ENCODE measurements around the gene TMEM145. TPM values are rescaled to one million over a fixed set of nuclear protein-coding genes. Genes with fewer than 3 reads are reported as not detected.

TMEM145 gene
- total and polyA plus RNA-seq, 9 of the 15 experiments (the other 6 are each of a cell fraction or from before 2014, with no cell fraction given) = 0.80 to 5.5 (median 1.9) TPM; not detected in 3

DNA sequence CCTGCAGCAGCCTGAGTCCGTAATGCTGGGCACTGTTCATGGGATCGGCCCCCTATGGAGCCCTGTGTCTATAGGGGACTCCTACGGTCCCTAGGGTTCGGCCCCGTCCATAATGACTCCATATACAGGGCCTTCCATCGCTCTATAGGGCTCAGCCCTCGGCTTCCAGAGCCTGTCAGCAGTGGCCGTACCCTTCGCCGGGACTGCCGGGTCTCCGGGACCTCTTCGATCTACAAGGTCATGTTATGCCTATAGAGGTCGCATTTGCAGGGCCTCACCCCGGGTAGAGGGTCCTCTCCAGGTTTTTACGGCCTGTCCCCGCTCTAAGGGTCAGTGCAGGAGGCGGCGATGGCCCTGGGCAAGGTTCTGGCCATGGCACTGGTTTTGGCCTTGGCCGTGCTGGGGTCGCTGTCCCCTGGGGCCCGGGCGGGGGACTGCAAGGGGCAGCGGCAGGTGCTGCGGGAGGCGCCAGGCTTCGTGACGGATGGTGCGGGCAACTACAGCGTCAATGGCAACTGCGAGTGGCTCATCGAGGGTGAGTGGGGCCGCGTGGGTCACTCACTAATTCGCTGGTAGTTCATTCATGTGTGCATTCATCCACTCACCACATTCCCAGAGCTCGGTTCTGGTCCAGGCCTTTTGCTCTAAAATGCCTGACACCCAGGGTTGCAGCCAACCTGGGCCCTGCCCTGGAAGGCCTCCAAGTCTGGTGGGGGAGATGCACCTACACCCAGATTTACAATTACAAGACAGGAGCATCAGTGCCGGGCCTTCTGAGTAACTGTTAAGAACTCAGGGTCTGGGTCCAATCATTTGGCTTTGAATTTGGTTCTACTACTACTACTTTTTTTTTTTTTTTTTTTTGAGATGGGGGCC is 13.0 kb downstream of the TMEM145 start (continued):
- TF ChIP-seq ZNF766 (CRISPR knock-in tag; conservative IDR thresholded peaks at IDR 0.05) (0 out of 2 replicates have a peak, but pooled peaks have one; percentile 34), PTTG1 (tag; IDR thresholded peaks at IDR 0.05; ENCODE audit: low read depth) (no peak), ESRRA (IDR thresholded peaks at IDR 0.05; ENCODE audit: borderline replicate concordance, low read depth) (peak; percentile 70), ZFX (CRISPR knock-in tag; IDR thresholded peaks at IDR 0.05) (peak; percentile 66), STAG1 (CRISPR knock-in tag; IDR thresholded peaks at IDR 0.05; ENCODE audit: borderline replicate concordance) (no peak), ARID1B (IDR thresholded peaks at IDR 0.05) (no peak), NONO (IDR thresholded peaks at IDR 0.05; ENCODE audit: low read depth in 2 of 2, low read length in 1 of 2) (no peak), PHF8 (IDR thresholded peaks at IDR 0.05; ENCODE audit: borderline replicate concordance, low read length) (peak; percentile 50; the same call in 1 of the 2 replicates), CTBP1 (IDR thresholded peaks at IDR 0.05; ENCODE audit: borderline replicate concordance) (no peak), ZNF347 (CRISPR knock-in tag; IDR thresholded peaks at IDR 0.05; ENCODE audit: low read depth) (no peak), ZNF511 (CRISPR knock-in tag; IDR thresholded peaks at IDR 0.05) (no peak), C11orf30 (IDR thresholded peaks at IDR 0.05; ENCODE audit: low read depth) (no peak), POU5F1 (IDR thresholded peaks at IDR 0.05; ENCODE audit: borderline replicate concordance, low read depth, low read length, partially characterized antibody) (no peak), HOXB6 (CRISPR knock-in tag; IDR thresholded peaks at IDR 0.05; ENCODE audit: borderline replicate concordance) (no peak), FOXK1 (CRISPR knock-in tag; IDR thresholded peaks at IDR 0.05; ENCODE audit: borderline replicate concordance) (no peak), ZFPM2 (CRISPR knock-in tag; IDR thresholded peaks at IDR 0.05) (0 out of 2 replicates have a peak, but pooled peaks have one; percentile 57), ZNF780A (CRISPR knock-in tag; IDR thresholded peaks at IDR 0.05) (no peak)
- TF ChIP-seq, protein P1, sequence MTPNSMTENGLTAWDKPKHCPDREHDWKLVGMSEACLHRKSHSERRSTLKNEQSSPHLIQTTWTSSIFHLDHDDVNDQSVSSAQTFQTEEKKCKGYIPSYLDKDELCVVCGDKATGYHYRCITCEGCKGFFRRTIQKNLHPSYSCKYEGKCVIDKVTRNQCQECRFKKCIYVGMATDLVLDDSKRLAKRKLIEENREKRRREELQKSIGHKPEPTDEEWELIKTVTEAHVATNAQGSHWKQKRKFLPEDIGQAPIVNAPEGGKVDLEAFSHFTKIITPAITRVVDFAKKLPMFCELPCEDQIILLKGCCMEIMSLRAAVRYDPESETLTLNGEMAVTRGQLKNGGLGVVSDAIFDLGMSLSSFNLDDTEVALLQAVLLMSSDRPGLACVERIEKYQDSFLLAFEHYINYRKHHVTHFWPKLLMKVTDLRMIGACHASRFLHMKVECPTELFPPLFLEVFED (CRISPR knock-in tag; conservative IDR thresholded peaks at IDR 0.05) = no peak
- TF ChIP-seq, protein P2, sequence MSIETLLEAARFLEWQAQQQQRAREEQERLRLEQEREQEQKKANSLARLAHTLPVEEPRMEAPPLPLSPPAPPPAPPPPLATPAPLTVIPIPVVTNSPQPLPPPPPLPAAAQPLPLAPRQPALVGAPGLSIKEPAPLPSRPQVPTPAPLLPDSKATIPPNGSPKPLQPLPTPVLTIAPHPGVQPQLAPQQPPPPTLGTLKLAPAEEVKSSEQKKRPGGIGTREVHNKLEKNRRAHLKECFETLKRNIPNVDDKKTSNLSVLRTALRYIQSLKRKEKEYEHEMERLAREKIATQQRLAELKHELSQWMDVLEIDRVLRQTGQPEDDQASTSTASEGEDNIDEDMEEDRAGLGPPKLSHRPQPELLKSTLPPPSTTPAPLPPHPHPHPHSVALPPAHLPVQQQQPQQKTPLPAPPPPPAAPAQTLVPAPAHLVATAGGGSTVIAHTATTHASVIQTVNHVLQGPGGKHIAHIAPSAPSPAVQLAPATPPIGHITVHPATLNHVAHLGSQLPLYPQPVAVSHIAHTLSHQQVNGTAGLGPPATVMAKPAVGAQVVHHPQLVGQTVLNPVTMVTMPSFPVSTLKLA (conservative IDR thresholded peaks at IDR 0.05) = no peak
- TF ChIP-seq, protein P3, sequence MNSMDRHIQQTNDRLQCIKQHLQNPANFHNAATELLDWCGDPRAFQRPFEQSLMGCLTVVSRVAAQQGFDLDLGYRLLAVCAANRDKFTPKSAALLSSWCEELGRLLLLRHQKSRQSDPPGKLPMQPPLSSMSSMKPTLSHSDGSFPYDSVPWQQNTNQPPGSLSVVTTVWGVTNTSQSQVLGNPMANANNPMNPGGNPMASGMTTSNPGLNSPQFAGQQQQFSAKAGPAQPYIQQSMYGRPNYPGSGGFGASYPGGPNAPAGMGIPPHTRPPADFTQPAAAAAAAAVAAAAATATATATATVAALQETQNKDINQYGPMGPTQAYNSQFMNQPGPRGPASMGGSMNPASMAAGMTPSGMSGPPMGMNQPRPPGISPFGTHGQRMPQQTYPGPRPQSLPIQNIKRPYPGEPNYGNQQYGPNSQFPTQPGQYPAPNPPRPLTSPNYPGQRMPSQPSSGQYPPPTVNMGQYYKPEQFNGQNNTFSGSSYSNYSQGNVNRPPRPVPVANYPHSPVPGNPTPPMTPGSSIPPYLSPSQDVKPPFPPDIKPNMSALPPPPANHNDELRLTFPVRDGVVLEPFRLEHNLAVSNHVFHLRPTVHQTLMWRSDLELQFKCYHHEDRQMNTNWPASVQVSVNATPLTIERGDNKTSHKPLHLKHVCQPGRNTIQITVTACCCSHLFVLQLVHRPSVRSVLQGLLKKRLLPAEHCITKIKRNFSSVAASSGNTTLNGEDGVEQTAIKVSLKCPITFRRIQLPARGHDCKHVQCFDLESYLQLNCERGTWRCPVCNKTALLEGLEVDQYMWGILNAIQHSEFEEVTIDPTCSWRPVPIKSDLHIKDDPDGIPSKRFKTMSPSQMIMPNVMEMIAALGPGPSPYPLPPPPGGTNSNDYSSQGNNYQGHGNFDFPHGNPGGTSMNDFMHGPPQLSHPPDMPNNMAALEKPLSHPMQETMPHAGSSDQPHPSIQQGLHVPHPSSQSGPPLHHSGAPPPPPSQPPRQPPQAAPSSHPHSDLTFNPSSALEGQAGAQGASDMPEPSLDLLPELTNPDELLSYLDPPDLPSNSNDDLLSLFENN (IDR thresholded peaks at IDR 0.05; ENCODE audit: low read depth in 2 of 2, low read length in 2 of 2) = no peak

All from K562 (cell line).